Neural crest cell (in vitro differentiated cells): ENCODE data around the gene WFDC8. TPM values are rescaled to one million over a fixed set of nuclear protein-coding genes. Genes with fewer than 3 reads are reported as not detected.

ENCODE experiments used
- DNase-seq: peaks from one replicate; pipeline ENCODE4 v3.0.0; 2021; ENCODE audit warnings: low read depth, mixed read lengths, low spot score
- H3K27ac Mint-ChIP-seq: one replicate; pipeline ENCODE4 v1.8.0; 2021; ENCODE audit warnings: mild to moderate bottlenecking, mixed read lengths; ENCODE audit not compliant: unreplicated experiment
- H3K27me3 Mint-ChIP-seq: 2 replicates; pipeline ENCODE4 v1.8.0; 2021; ENCODE audit warnings: low read depth, mild to moderate bottlenecking, mixed read lengths
- H3K36me3 Mint-ChIP-seq: 2 replicates; pipeline ENCODE4 v1.8.0; 2021; ENCODE audit warnings: low read depth, mild to moderate bottlenecking, mixed read lengths
- H3K4me1 Mint-ChIP-seq: 2 replicates; pipeline ENCODE4 v1.8.0; 2021; ENCODE audit warnings: mixed read lengths
- H3K4me3 Mint-ChIP-seq: one replicate; pipeline ENCODE4 v1.8.0; 2021; ENCODE audit warnings: mild to moderate bottlenecking, mixed read lengths
- H3K9me3 Mint-ChIP-seq: 2 replicates; pipeline ENCODE4 v1.8.0; 2021; ENCODE audit warnings: mixed read lengths
- CTCF ChIP-seq: fragments of 200-600 bp; sonication (generic); conservative IDR thresholded peaks from 2 replicates; pipeline ENCODE4 v1.5.0; 2021; ENCODE audit warnings: antibody characterized with exemption, mild to moderate bottlenecking
- total RNA-seq: library from RNA; stranded (reverse); gene quantifications from 2 replicates; pipeline ENCODE4 v1.2.1, GENCODE V29; 2021

WFDC8 gene
- total RNA-seq, 1 donor from 2014 or later: not detected

GRCh38 chr20:45607810-45608209 lies 28.7 kb upstream of the WFDC8 start:
- H3K9me3 Mint-ChIP-seq: peaks cover 22% of the 10 kb centered on the region

GRCh38 chr20:45595235-45595634 lies 16.2 kb upstream of the WFDC8 start:
- Mint-ChIP-seq H3K36me3 (no peaks in the 10 kb centered on the region), H3K27ac (no peak overlapping the region), H3K27me3 (peaks cover 32% of the 10 kb centered on the region), H3K4me3 (no peak overlapping the region), H3K9me3 (peaks cover 12% of the 10 kb centered on the region), H3K4me1 (no peaks in the 10 kb centered on the region)
- no peak for DNase-seq
- TF ChIP-seq CTCF: no peak

More at GRCh38 chr20:45607810-45608209, 28.7 kb upstream of the WFDC8 start:
- no peak for DNase-seq
- peaks cover 6% of the 10 kb centered on the region for H3K4me1 Mint-ChIP-seq
- H3K4me3 Mint-ChIP-seq: no peak overlapping the region
- peaks cover 17% of the 10 kb centered on the region for H3K27me3 Mint-ChIP-seq
- TF ChIP-seq CTCF: no peak
- no peak overlapping the region for H3K27ac Mint-ChIP-seq
- peaks cover 7% of the 10 kb centered on the region for H3K36me3 Mint-ChIP-seq

GRCh38 chr20:45593498-45593897 lies 14.4 kb upstream of the WFDC8 start:
- no peak overlapping the region for H3K27ac Mint-ChIP-seq
- no peak for TF ChIP-seq CTCF
- no peaks in the 10 kb centered on the region for H3K4me1 Mint-ChIP-seq
- H3K36me3 Mint-ChIP-seq: no peaks in the 10 kb centered on the region
- no peak overlapping the region for H3K4me3 Mint-ChIP-seq
- H3K27me3 Mint-ChIP-seq: peaks cover 36% of the 10 kb centered on the region
- peaks cover 8% of the 10 kb centered on the region for H3K9me3 Mint-ChIP-seq
- no peak for DNase-seq

- Mint-ChIP-seq H3K27ac (no peak overlapping the region), H3K9me3 (peaks cover 7% of the 10 kb centered on the region), H3K4me1 (no peaks in the 10 kb centered on the region), H3K4me3 (no peak overlapping the region), H3K27me3 (peaks cover 35% of the 10 kb centered on the region), H3K36me3 (no peaks in the 10 kb centered on the region)
- peak; percentile 14 for DNase-seq
- TF ChIP-seq CTCF: peak; percentile 77
These were observed 13.6 kb upstream of the WFDC8 start for GRCh38 chr20:45592574-45593189.

GRCh38 chr20:45589725-45590124 lies 10.6 kb upstream of the WFDC8 start:
- Mint-ChIP-seq H3K27me3 (peaks cover 28% of the 10 kb centered on the region), H3K4me1 (no peaks in the 10 kb centered on the region), H3K4me3 (no peak overlapping the region), H3K9me3 (peaks cover 7% of the 10 kb centered on the region), H3K27ac (no peak overlapping the region), H3K36me3 (no peaks in the 10 kb centered on the region)
- no peak for TF ChIP-seq CTCF
- DNase-seq: no peak
